22Rv1 (cell line): Measurements from ENCODE around the gene TPST2.

ENCODE experiments used
- H3K27ac ChIP-seq: fragments of 450-650 bp; 2 replicates; pipeline ENCODE4 v1.5.1; 2017
- CTCF ChIP-seq: fragments of 450-650 bp; IDR thresholded peaks from 2 replicates; pipeline ENCODE4 v1.5.1; 2017; ENCODE audit warnings: mild to moderate bottlenecking
- ZFX ChIP-seq: fragments of 450-650 bp; IDR thresholded peaks from 2 replicates; pipeline ENCODE4 v1.6.1; 2017; ENCODE audit warnings: antibody characterized with exemption, borderline replicate concordance

The TPST2 gene

GRCh38 chr22:26486394-26486793 is 103.5 kb downstream of the TPST2 start:
- H3K27ac ChIP-seq: no peak overlapping the region
- TF ChIP-seq CTCF (no peak), ZFX (no peak)

- TF ChIP-seq CTCF (no peak), ZFX (no peak)
- no peak overlapping the region for H3K27ac ChIP-seq
Measured at GRCh38 chr22:26485806-26486390, 104.0 kb downstream of the TPST2 start.

GRCh38 chr22:26485013-26485412 is 104.9 kb downstream of the TPST2 start:
- no peak overlapping the region for H3K27ac ChIP-seq

GRCh38 chr22:26484360-26484706 is 105.6 kb downstream of the TPST2 start:
- TF ChIP-seq CTCF: no peak
- TF ChIP-seq ZFX: no peak
- H3K27ac ChIP-seq: peak overlapping the region; percentile 67

More at GRCh38 chr22:26485013-26485412, 104.9 kb downstream of the TPST2 start:
- TF ChIP-seq ZFX (no peak), CTCF (no peak)

- TF ChIP-seq ZFX: no peak
- TF ChIP-seq CTCF: no peak
- peak within 1 kb of the TSS; percentile 67 for H3K27ac ChIP-seq
Measured at GRCh38 chr22:26483439-26484359, 106.2 kb downstream of the TPST2 start, which contains the start of the genes HPS4 and SRRD. Gene HPS4, minus strand, starts transcription at chr22:26483783. Its CDS starts 2,021 bp downstream, at chr22:26481762. Gene SRRD, plus strand, starts transcription at chr22:26483877. Its CDS starts 14 bp downstream, at chr22:26483891.

GRCh38 chr22:26483043-26483438 is 106.9 kb downstream of the TPST2 start:
- TF ChIP-seq CTCF (no peak), ZFX (no peak)
- H3K27ac ChIP-seq: peak overlapping the region; percentile 67

GRCh38 chr22:26482161-26482560 is 107.8 kb downstream of the TPST2 start:
- H3K27ac ChIP-seq: no peak overlapping the region

More at GRCh38 chr22:26482161-26482560, 107.8 kb downstream of the TPST2 start:
- TF ChIP-seq CTCF (no peak), ZFX (no peak)
